Neuronal stem cell (in vitro differentiated cells): ENCODE data around the gene GARNL3.

ENCODE experiments used
- DNase-seq: peaks from one replicate; pipeline ENCODE4 v3.0.0-alpha.2; 2013; ENCODE audit warnings: low spot score
- H2AFZ ChIP-seq: one replicate; pipeline ENCODE4 v1.6.1; 2013; ENCODE audit warnings: mild to moderate bottlenecking, low read length, inconsistent platforms
- H2AK5ac ChIP-seq: 2 replicates; pipeline ENCODE4 v1.6.1; 2013; ENCODE audit warnings: low read depth, mild to moderate bottlenecking, inconsistent platforms, low read length, moderate library complexity, mixed read lengths
- H2BK120ac ChIP-seq: 2 replicates; pipeline ENCODE4 v1.6.1; 2013; ENCODE audit warnings: low read depth, mild to moderate bottlenecking, inconsistent platforms, low read length, moderate library complexity, mixed read lengths
- H2BK12ac ChIP-seq: one replicate; pipeline ENCODE4 v1.6.1; 2013; ENCODE audit warnings: low read length, inconsistent platforms
- H2BK15ac ChIP-seq: 2 replicates; pipeline ENCODE4 v1.6.1; 2013; ENCODE audit warnings: mild to moderate bottlenecking, low read length, inconsistent platforms, mixed read lengths
- H2BK5ac ChIP-seq: one replicate; pipeline ENCODE4 v1.6.1; 2013; ENCODE audit warnings: inconsistent platforms, mild to moderate bottlenecking, low read length, moderate library complexity
- H3K14ac ChIP-seq: one replicate; pipeline ENCODE4 v1.6.1; 2013; ENCODE audit warnings: low read length, inconsistent platforms
- H3K18ac ChIP-seq: 2 replicates; pipeline ENCODE4 v1.6.1; 2013; ENCODE audit warnings: low read length, inconsistent platforms
- H3K23ac ChIP-seq: 2 replicates; pipeline ENCODE4 v1.6.1; 2013; ENCODE audit warnings: low read depth, mild to moderate bottlenecking, mixed read lengths, low read length, inconsistent platforms; ENCODE audit not compliant: poor library complexity
- H3K27ac ChIP-seq: replicated peaks from 3 replicates; pipeline ENCODE4 v1.5.1; 2013; ENCODE audit warnings: low read length, inconsistent platforms
- H3K27me3 ChIP-seq, 3 experiments: 2 replicates each; pipeline ENCODE4 v1.6.1; 2013; ENCODE audit warnings: low read length in 3 of 3, mild to moderate bottlenecking in 2 of 3, inconsistent platforms in 1 of 3, low read depth in 1 of 3, mixed read lengths in 1 of 3, moderate library complexity in 1 of 3; ENCODE audit not compliant: control insufficient read depth in 3 of 3, insufficient read depth in 3 of 3
- H3K36me3 ChIP-seq, 2 donors: replicated peaks in 1 of 2; 2 replicates each; pipeline ENCODE4 v1.6.1; 2013; ENCODE audit warnings: low read length in 2 of 2; ENCODE audit not compliant: control insufficient read depth in 2 of 2, insufficient read depth in 2 of 2
- H3K4ac ChIP-seq: 2 replicates; pipeline ENCODE4 v1.6.1; 2013; ENCODE audit warnings: inconsistent platforms, mild to moderate bottlenecking, low read length, moderate library complexity
- H3K4me1 ChIP-seq, 2 donors: 1 replicate in 1 of 2; 2 replicates in 1 of 2; pipeline ENCODE4 v1.6.1; 2013; ENCODE audit warnings: low read length in 2 of 2, low read depth in 1 of 2; ENCODE audit not compliant: control insufficient read depth in 2 of 2, insufficient read depth in 1 of 2
- H3K4me2 ChIP-seq: one replicate; pipeline ENCODE4 v1.6.1; 2013; ENCODE audit warnings: mild to moderate bottlenecking, low read length, inconsistent platforms; ENCODE audit not compliant: insufficient read depth, poor library complexity, severe bottlenecking
- H3K4me3 ChIP-seq, 2 donors: 2 replicates each; pipeline ENCODE4 v1.5.1; 2013; ENCODE audit warnings: low read length in 2 of 2, mild to moderate bottlenecking in 2 of 2, inconsistent platforms in 1 of 2, moderate library complexity in 1 of 2
- H3K79me1 ChIP-seq: one replicate; pipeline ENCODE4 v1.6.1; 2013; ENCODE audit warnings: low read depth, mild to moderate bottlenecking, inconsistent platforms, low read length, moderate library complexity
- H3K9ac ChIP-seq: one replicate; pipeline ENCODE4 v1.6.1; 2013; ENCODE audit warnings: mild to moderate bottlenecking, low read depth, low read length, inconsistent platforms; ENCODE audit not compliant: poor library complexity
- H3K9me3 ChIP-seq, 2 donors: replicated peaks in 1 of 2; 2 replicates each; pipeline versions ENCODE3 to v1.6.1; 2013; ENCODE audit warnings: low read length in 2 of 2, mild to moderate bottlenecking in 2 of 2, inconsistent platforms in 1 of 2, low read depth in 1 of 2, mixed read lengths in 1 of 2, moderate library complexity in 1 of 2; ENCODE audit not compliant: control insufficient read depth in 2 of 2, insufficient read depth in 1 of 2
- H4K8ac ChIP-seq: one replicate; pipeline ENCODE4 v1.6.1; 2013; ENCODE audit warnings: low read depth, mild to moderate bottlenecking, inconsistent platforms, low read length, moderate library complexity
- H4K91ac ChIP-seq: one replicate; pipeline ENCODE4 v1.6.1; 2013; ENCODE audit warnings: low read length, low read depth, mild to moderate bottlenecking, inconsistent platforms; ENCODE audit not compliant: poor library complexity
- WGBS, 2 donors: extraction: QIAGEN DNeasy Blood & Tissue Kit; methylation state at CpG; one replicate each; pipeline ENCODE4 v1.1.7; 2013; ENCODE audit warnings: missing lambda C conversion rate in 2 of 2, mixed read lengths in 1 of 2; ENCODE audit not compliant: insufficient read length in 2 of 2, insufficient replicate concordance in 1 of 2; ENCODE audit errors: extremely low coverage in 2 of 2; 5-methylcytosine and 5-hydroxymethylcytosine counted together

GARNL3 gene

GRCh38 chr9:127403507-127404192 is 139.1 kb downstream of the GARNL3 start:
- no peak overlapping the region for H3K27ac ChIP-seq
- H2BK120ac ChIP-seq = no peak overlapping the region
- no peaks in the 10 kb centered on the region for H3K27me3 ChIP-seq
- WGBS, 2 donors = no CpG with 5 or more reads among the region's 22 CpGs
- peaks cover 8 to 81% of the 10 kb centered on the region in 2 donors for H3K36me3 ChIP-seq
- peak overlapping the region; percentile 44 for H3K9ac ChIP-seq
- no peak overlapping the region for H2BK12ac ChIP-seq
- no peaks in the 10 kb centered on the region for H3K9me3 ChIP-seq
- no peak overlapping the region for H3K4ac ChIP-seq
- no peak overlapping the region for H4K8ac ChIP-seq
- DNase-seq = no peak
- no peak overlapping the region for H3K14ac ChIP-seq
- H3K18ac ChIP-seq = no peak overlapping the region
- no peak overlapping the region for H2AK5ac ChIP-seq
- H3K4me1 ChIP-seq = peaks cover 0 to 5% of the 10 kb centered on the region in 2 donors
- no peak overlapping the region for H3K4me3 ChIP-seq
- no peak overlapping the region for H4K91ac ChIP-seq
- no peak overlapping the region for H2AFZ ChIP-seq
- no peak overlapping the region for H2BK15ac ChIP-seq
- H3K79me1 ChIP-seq = peaks cover 4% of the 10 kb centered on the region
- no peak overlapping the region for H3K23ac ChIP-seq
- H3K4me2 ChIP-seq = no peak overlapping the region
- no peak overlapping the region for H2BK5ac ChIP-seq

GRCh38 chr9:127404631-127405030 is 140.1 kb downstream of the GARNL3 start:
- Histone ChIP-seq H3K4me1 (peaks cover 0 to 5% of the 10 kb centered on the region in 2 donors), H3K27me3 (no peaks in the 10 kb centered on the region), H3K9me3 (no peaks in the 10 kb centered on the region), H3K23ac (peak overlapping the region; percentile 73), H3K4me2 (no peak overlapping the region), H3K36me3 (peaks cover 8 to 78% of the 10 kb centered on the region in 2 donors), H3K79me1 (peaks cover 4% of the 10 kb centered on the region), H2BK5ac (no peak overlapping the region), H3K14ac (peak overlapping the region; percentile 71), H3K9ac (no peak overlapping the region), H2AFZ (no peak overlapping the region), H3K4ac (no peak overlapping the region), H4K8ac (no peak overlapping the region), H3K4me3 (no peak overlapping the region), H4K91ac (no peak overlapping the region), H2BK12ac (no peak overlapping the region), H3K18ac (no peak overlapping the region), H3K27ac (no peak overlapping the region), H2AK5ac (no peak overlapping the region), H2BK120ac (no peak overlapping the region), H2BK15ac (no peak overlapping the region)
- WGBS, 2 donors = no CpG with 5 or more reads among the region's 23 CpGs
- no peak for DNase-seq

DNA sequence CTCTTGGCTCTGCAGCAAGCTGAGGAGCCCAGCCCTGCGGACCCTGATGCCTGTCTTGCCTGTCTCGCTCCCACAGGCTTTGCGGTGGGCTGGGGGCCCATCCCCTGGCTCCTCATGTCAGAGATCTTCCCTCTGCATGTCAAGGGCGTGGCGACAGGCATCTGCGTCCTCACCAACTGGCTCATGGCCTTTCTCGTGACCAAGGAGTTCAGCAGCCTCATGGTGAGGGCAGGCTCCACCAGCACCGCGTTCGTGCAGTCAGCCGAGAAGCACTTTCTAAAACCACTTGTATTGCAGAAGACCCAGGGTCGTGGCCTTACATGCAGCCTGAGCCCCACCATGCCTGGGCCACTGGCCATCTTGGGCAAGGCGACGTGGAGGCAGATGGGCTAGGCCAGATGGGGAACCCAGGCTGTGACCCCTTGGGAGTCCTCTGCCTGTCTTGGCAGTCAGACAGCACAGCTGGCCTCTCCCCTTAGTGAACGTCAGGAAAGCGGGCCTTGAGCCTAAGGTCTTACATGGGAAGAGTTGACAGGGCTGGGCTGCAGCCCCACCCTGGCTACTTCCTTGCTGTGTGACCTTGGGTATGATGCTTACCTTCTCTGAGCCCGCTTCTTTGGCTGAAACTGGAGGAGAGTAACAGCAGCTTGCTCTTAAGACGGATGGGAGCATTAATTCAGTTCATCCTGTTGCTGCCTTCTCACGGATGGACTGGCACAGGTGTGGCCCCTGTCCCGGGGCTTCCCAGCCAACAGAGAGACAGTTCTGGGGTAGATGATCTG is 141.0 kb downstream of the GARNL3 start:
- Histone ChIP-seq H4K8ac (no peak overlapping the region), H3K79me1 (peaks cover 2% of the 10 kb centered on the region), H2BK12ac (no peak overlapping the region), H3K4me3 (no peak overlapping the region), H2AFZ (no peak overlapping the region), H2AK5ac (no peak overlapping the region), H3K9me3 (no peaks in the 10 kb centered on the region), H2BK15ac (no peak overlapping the region), H3K27me3 (no peaks in the 10 kb centered on the region), H4K91ac (no peak overlapping the region), H2BK5ac (no peak overlapping the region), H3K4me1 (peaks cover 0 to 5% of the 10 kb centered on the region in 2 donors), H3K36me3 (peaks cover 6 to 69% of the 10 kb centered on the region in 2 donors), H3K9ac (no peak overlapping the region), H3K4ac (no peak overlapping the region), H3K18ac (no peak overlapping the region), H3K27ac (no peak overlapping the region), H3K4me2 (no peak overlapping the region), H3K14ac (no peak overlapping the region), H3K23ac (no peak overlapping the region), H2BK120ac (no peak overlapping the region)
- no CpG with 5 or more reads among the region's 20 CpGs for WGBS, 2 donors
- no peak for DNase-seq

- no peaks in the 10 kb centered on the region for H3K27me3 ChIP-seq
- H2BK15ac ChIP-seq = no peak overlapping the region
- H3K36me3 ChIP-seq = peaks cover 4 to 55% of the 10 kb centered on the region in 2 donors
- no peak overlapping the region for H3K27ac ChIP-seq
- WGBS, 2 donors = no CpG with 5 or more reads among the region's 13 CpGs
- DNase-seq = no peak
- H3K18ac ChIP-seq = peak overlapping the region; percentile 20
- H3K79me1 ChIP-seq = peaks cover 2% of the 10 kb centered on the region
- no peaks in the 10 kb centered on the region for H3K9me3 ChIP-seq
- no peak overlapping the region for H3K4me3 ChIP-seq
- H3K4me1 ChIP-seq = peaks cover 0 to 5% of the 10 kb centered on the region in 2 donors
- H4K91ac ChIP-seq = no peak overlapping the region
- no peak overlapping the region for H3K23ac ChIP-seq
- no peak overlapping the region for H3K4me2 ChIP-seq
- no peak overlapping the region for H3K9ac ChIP-seq
- H4K8ac ChIP-seq = no peak overlapping the region
- no peak overlapping the region for H3K14ac ChIP-seq
- no peak overlapping the region for H2BK5ac ChIP-seq
- no peak overlapping the region for H2BK12ac ChIP-seq
- H2BK120ac ChIP-seq = no peak overlapping the region
- H2AFZ ChIP-seq = peak overlapping the region; percentile 15
- no peak overlapping the region for H3K4ac ChIP-seq
- H2AK5ac ChIP-seq = no peak overlapping the region
Measured at GRCh38 chr9:127406799-127407491, 142.4 kb downstream of the GARNL3 start.
